HS-27A (cell line): ENCODE data around the gene AKR1B15.
"Not testable (repeated sequence)": the region's sequence is repeated elsewhere in the genome, so short reads cannot be mapped to it uniquely, and the experiment has no call there.

Experiments used
- DNase-seq: peaks from one replicate; pipeline ENCODE4 v3.0.0-alpha.2; 2012; ENCODE audit warnings: low read depth, missing footprints

AKR1B15 gene

GRCh38 chr7:134548877-134549276 is at the start of gene AKR1B15:
Gene AKR1B15 (plus strand): TSS chr7:134549110. CDS start chr7:134564620, 15,510 bp downstream.
- no peak for DNase-seq

DNA sequence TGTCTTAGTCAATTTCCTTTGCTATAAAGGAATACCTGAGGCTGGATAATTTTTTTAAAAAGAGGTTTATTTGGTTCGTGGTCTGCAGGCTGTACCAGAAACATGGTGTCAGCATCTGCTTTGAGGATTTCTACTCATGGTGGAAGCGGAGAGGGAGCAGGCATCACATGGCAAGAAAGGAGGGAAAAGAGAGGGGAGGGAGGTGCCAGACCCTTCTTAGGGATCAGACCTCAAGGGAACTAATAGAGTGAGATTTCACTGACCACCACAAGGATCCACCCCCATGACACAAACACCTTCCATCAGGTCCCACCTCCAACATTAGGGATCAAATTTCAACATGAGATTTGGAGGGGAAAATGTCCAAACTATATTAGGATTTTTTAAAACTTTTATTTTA is 48.5 kb upstream of the AKR1B15 start:
- no peak for DNase-seq

DNA sequence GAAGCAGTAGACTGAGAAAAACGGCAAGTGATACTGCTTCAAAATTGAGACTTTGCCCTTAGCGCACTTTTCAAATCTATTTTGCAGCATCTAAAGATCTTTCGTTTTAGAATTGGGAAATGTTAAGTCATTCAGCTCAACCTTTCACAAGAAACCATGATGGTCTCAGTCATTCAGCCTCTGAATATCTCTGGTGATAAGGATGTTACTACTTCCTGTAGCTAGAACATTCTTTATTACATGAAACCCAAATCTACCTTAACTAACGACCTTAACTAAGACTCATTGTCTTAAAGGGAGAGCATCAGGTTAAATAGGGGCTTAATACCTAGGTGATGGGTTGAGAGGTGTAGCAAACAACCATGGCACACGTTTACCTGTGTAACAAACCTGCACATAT is 47.9 kb upstream of the AKR1B15 start:
- DNase-seq: no peak

GRCh38 chr7:134502463-134503371 is 46.2 kb upstream of the AKR1B15 start:
- DNase-seq: no peak

DNA sequence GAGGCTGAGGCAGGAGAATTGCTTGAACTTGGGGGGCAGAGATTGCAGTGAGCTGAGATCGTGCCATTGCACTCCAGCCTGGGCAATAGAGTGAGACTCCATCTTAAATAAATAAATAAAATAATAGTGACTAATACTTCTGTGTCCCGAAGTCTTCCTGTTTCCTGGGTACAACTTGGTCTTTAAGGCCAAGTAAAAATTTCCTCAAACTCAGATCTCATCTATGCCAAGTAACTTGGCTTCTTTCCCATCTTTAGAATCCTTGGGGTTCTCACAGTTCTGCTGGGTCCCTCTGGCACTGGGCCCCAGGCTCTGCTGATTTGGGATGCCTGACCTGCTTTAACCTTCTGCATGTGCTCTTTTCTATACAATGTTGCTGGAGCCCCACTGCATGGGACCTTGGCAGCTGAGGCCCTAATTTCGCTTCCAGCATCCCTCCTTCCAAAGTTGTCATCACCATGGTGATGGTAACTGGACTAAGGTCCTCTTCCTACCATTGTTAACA is 44.2 kb upstream of the AKR1B15 start:
- no peak for DNase-seq

DNA sequence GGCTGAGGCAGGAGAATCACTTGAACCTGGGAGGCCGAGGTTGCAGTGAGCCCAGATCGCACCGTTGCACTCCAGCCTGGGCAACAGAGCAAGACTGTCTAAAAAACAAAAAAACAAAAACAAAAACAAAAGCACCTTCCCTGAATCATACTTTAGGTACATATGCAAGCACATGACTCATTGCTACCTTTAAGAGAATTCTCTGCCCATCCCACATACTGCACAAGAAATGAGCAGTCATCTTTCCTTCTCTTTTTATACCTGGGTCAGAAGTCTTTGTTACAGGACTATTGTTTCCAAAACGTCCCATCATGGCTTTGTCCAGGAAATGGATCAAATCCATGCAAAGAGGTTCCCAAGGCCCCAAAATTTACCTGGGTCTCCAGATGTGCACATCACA is 43.1 kb upstream of the AKR1B15 start:
- DNase-seq: no peak

GRCh38 chr7:134509010-134509409 is 39.9 kb upstream of the AKR1B15 start:
- no peak for DNase-seq

GRCh38 chr7:134510646-134511045 is 38.3 kb upstream of the AKR1B15 start:
- DNase-seq: no peak

- DNase-seq: no peak
Observed at GRCh38 chr7:134512271-134512670, 36.6 kb upstream of the AKR1B15 start.

DNA sequence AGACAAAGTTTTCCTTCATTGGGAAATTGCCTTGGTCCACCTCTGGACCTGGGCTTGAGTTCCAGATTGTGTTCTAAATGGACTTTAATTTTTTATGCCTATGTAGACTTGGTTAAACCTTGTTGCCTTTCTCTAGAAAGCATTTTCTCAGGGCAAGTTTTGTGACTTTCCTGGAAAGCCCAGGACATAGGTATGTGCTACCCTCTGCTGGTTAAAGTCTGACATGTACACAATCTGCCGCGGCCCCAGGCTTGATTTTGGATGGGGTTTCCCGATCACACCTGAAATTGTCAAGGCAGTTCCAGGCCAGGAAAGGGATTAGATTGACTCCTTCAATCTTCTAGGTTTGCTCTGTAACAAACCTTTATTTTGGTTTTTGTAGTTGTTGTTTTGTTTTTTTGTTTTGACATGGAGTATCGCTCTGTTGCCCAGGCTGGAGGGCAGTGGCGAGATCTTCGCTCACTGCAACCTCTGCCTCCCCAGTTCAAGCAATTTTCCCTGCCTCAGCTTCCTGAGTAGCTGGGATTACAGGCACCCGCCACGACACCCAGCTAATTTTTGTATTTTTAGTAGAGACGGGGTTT is 35.6 kb upstream of the AKR1B15 start:
- DNase-seq: no peak

GRCh38 chr7:134514106-134514505 is 34.8 kb upstream of the AKR1B15 start:
- DNase-seq: no peak

- DNase-seq: peak; percentile 35
Observed at GRCh38 chr7:134514663-134515062, 34.2 kb upstream of the AKR1B15 start.

DNA sequence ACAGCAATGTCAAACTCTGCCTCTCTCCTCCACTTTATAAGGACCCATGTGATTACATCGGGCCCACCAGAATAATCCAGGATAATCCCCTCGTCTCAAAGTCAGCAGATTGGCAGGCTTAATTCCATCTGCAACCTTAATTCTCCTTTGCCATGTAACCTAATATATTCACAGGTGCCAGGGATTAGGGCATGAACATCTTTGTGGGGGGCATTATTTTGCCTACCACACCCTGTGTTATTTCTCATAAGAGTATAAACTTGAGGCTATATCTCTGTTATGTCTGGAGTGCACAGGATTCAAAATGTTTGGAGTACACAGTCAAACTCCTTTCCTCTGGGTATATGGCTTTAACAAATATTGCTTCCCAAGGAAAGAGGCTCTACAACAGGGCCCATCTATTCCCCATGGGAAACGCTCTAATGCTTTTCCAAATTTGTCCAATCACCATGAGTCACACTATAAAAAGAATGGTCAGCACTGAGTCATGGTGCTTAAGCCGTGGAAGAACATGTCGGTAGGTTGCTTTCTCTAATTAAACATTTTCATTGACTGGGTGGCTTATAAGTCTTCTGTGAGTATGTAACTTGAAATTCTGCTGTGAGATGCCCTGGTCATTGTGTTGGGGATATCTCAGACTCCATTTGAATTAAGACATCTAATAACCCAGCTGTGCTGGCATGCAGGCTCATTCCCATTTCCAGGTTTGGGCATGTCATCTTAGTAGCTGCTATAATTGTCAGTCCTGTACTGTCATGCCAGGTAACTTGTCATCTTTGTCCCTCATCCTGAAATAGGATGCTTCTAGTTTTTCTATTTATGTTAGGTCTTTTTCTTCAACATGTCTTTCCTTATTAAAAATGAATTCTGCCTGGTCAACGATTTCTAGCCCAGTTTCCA is 33.1 kb upstream of the AKR1B15 start:
- peak; percentile 74 for DNase-seq

DNA sequence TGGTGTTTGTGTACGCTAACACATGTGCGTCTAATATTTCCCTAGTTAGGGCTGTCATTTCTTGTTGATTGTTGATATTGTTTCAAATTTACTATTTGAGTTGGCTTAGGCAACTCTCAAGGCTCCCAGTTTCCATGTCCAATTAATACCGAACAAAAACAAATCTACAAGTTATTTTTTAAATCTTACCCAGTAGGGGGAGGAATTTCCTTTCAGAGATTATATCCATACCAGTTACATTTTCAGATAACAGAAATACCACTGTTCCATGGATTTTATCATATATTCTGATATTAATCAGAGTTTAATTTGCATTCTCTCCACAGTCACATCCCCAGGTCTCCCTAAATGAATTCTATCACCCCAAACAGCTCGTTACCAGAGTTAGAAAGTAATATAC is 28.8 kb upstream of the AKR1B15 start:
- no peak for DNase-seq

GRCh38 chr7:134522601-134523000 is 26.3 kb upstream of the AKR1B15 start:
- DNase-seq: no peak

DNA sequence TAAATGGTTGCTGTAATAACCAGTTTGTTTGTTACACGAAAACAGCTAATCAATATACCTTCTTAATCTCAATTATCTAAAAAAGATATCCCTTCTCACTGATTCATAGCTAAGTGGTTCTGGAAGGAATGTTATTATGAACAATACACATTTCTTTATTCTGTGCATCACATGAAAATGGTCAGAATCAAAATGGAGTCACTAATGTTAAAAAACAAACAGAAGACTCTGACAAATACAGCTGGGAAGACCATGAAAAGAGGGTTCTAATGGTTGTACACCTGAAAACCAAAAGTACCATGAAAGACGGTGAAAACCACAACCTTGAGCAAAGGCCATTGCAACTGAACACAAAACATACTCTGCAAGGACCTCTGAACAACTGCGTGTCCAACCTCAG is 23.5 kb upstream of the AKR1B15 start:
- not testable (repeated sequence) for DNase-seq

DNA sequence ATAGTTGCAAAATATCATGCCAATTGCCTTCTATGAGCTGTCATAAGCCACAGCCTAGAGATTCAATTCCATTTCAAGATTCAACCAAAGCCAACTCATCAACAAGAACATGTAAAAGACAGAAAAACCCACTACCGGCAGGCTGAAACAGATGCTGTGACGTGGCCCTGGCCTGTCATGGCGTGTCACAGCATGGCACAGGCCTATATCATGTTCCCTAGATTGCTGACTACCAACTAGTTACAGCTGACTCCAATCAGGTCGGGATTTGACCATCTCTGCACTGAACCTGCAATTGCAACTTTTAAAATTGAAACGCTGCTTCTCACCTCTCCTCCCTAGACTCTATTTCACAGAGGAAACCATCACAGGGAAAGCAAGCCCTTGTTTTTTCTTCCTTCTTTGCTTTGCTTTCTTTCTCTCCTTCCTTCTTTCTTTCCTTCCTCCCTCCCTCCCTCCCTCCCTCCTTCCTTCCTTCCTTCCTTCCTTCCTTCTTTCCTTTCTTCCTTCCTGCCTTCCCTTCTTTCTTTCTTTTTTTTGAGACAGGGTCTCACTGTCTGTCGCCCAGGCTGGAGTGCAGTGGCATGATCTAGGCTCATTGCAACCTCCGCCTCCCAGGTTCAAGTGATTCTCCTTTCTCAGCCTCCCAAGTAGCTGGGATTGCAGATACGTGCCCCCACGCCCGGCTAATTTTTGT is 22.2 kb upstream of the AKR1B15 start:
- not testable (repeated sequence) for DNase-seq

GRCh38 chr7:134527979-134528371 is 20.9 kb upstream of the AKR1B15 start:
- no peak for DNase-seq

DNA sequence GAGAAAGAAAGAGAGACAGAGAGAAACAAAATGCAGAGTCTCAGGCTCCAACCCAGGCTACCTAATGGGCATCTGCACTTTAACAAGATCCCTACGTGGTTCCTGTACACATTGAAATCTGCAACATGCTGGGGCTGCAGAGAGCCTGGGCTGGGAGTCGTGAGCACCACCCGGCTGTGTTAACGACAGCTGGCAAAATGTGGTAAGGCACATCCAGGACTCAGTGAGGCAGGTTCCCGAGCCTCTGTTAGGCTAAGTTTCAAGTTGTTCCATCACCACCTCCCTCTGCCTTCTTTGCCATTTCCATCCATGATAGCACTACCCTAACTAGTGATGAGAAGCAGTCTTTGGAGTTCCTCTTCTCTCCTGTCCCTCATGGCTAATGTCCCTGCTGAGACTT is 20.2 kb upstream of the AKR1B15 start:
- no peak for DNase-seq

DNA sequence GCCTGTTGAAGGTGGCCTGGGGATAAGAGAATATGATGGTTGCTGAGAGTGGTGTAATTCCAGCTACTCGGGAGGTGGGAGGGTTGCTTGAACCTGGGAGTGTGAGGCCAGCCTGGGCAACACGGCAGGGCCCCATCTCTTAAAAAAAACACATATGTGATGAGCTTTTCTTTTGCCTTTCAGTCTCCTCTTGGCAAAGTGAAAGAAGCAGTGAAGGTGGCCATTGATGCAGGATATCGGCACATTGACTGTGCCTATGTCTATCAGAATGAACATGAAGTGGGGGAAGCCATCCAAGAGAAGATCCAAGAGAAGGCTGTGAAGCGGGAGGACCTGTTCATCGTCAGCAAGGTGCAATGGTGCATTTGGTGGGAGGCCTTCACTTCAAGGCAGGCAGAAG is 18.4 kb upstream of the AKR1B15 start:
- no peak for DNase-seq

DNA sequence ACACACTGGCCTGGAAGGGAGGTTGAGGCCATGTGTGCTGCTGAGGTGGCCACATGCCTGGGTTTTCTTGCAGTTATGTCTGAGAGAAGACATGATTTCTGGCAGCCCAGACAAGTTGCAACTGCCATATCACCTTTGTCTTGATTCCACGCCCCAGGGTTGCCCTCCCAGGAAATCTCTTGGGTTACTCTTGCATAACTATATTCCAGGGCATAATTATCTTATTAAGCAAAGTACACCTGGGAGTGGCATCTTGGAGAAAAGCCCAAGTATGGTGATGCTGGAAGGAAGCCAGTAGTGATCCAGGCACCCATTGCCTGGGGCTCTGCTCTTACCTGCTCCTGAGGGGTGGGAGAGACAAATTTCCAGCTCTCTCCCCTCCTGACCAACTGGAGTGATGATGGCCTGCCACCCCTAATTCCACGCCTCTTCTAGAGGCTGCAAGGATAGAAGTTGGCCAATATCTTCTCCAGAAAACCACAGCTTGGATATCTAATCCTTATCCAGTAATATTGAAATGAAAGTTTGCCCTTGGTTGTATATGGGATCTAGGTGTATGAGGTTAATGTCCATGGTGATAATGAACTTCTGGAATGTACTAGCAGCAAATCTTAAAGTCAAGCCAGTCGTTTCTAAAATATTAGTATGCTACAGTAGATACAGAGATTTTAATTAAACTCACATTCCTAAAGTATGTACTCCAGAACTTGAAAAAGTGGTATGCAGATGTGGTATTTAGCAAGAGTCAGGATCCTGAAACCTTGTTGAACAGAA is 16.5 kb upstream of the AKR1B15 start:
- DNase-seq: no peak
